ENCODE results near the gene RPH3AL.

Gene RPH3AL

DNA sequence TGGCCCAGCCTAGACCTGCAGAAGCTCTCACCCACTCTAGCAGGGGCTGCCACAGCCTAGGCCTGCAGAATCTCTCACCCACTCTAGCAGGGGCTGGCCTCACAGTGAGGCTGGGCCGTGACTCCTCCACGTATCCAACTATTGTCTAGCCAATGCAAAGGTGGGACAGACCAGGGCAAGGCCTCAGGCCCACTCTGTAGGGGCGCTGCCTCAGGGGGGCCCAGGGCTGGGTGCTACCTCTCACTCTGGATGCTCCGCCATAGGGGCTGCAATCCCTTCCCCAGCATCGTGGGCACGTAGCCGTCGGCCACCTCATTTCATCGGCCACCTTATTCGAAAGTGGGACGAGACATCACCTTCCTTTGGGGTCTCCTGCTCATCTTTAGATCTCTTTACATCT is 51.7 kb downstream of the RPH3AL start:
- TF ChIP-seq GATA2 (IDR thresholded peaks at IDR 0.05; ENCODE audit: low read depth, low read length) (no peak), GATA3 (IDR thresholded peaks at IDR 0.05; ENCODE audit: low read depth, low read length) (no peak)

- TF ChIP-seq GATA2 (IDR thresholded peaks at IDR 0.05; ENCODE audit: low read depth, low read length) (no peak), GATA3 (IDR thresholded peaks at IDR 0.05; ENCODE audit: low read depth, low read length) (no peak)
Observed at GRCh38 chr17:299546-299945, 53.1 kb downstream of the RPH3AL start.

DNA sequence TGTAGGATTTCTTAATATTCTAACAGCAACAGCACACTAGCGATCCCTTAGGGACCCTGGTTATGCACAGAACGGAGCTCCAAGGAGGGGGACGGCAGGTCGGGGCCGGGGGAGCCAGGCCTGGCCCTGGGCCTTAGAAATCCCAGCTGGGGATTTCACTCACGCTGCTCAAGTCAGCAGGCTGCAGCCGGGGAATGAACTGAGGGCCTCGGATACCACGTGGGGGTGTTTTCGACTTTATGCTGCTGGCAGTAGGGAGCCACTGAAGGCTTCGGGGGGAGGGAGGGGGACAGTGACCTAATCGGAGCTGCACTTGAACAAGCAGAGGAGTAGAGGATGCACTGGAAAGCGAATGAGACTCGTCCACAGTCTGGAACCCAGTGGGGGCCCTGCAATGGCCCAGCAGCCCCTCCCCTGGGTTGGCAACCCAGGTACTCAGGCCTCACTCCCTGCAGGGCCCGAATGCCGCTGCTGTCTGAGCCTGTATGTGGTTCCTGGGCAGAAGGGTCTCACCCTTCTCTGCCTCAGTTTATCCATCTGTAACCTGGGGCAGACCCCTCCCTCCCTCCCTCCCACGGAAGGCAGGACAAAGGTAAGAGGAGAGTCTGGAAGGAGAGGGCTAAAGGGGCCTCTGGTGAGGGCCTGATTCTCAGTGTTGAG is 53.7 kb downstream of the RPH3AL start:
- TF ChIP-seq GATA2 (IDR thresholded peaks at IDR 0.05; ENCODE audit: low read depth, low read length) (no peak), GATA3 (IDR thresholded peaks at IDR 0.05; ENCODE audit: low read depth, low read length) (no peak)

GRCh38 chr17:297758-298157 is 54.8 kb downstream of the RPH3AL start:
- TF ChIP-seq GATA3 (IDR thresholded peaks at IDR 0.05; ENCODE audit: low read depth, low read length) (no peak), GATA2 (IDR thresholded peaks at IDR 0.05; ENCODE audit: low read depth, low read length) (no peak)

GRCh38 chr17:296906-297690 is 55.5 kb downstream of the RPH3AL start:
- no peak for TF ChIP-seq GATA2 (IDR thresholded peaks at IDR 0.05; ENCODE audit: low read depth, low read length)
- no peak for TF ChIP-seq GATA3 (IDR thresholded peaks at IDR 0.05; ENCODE audit: low read depth, low read length)

- TF ChIP-seq GATA2 (IDR thresholded peaks at IDR 0.05; ENCODE audit: low read depth, low read length) (no peak), GATA3 (IDR thresholded peaks at IDR 0.05; ENCODE audit: low read depth, low read length) (no peak)
Observed at GRCh38 chr17:296379-296778, 56.2 kb downstream of the RPH3AL start.

- TF ChIP-seq GATA2 (IDR thresholded peaks at IDR 0.05; ENCODE audit: low read depth, low read length), result no peak
- no peak for TF ChIP-seq GATA3 (IDR thresholded peaks at IDR 0.05; ENCODE audit: low read depth, low read length)
Observed at GRCh38 chr17:292531-293382, 59.9 kb downstream of the RPH3AL start.

DNA sequence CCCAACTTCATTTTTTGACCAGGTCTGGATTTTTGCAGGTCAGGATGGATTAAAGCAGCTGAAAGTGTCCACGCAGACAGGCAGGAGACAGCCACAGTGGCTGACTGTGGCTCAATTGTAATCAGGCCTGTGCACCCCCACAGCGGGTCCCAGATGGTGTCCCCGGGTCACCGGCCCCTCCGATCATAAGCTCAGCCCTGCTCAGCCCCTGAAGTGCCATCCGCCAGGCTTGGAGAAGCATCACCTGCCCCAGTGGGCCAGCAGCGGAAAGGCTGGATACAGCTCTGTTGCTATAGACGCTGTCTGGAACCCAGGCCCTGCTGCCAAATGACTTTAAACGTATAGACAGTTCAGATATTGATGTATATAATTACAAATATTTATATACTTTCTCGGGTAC is 60.6 kb downstream of the RPH3AL start:
- no peak for TF ChIP-seq GATA3 (IDR thresholded peaks at IDR 0.05; ENCODE audit: low read depth, low read length)
- TF ChIP-seq GATA2 (IDR thresholded peaks at IDR 0.05; ENCODE audit: low read depth, low read length), result no peak

GRCh38 chr17:291587-291986 is 61.0 kb downstream of the RPH3AL start:
- TF ChIP-seq GATA2 (IDR thresholded peaks at IDR 0.05; ENCODE audit: low read depth, low read length) (no peak), GATA3 (IDR thresholded peaks at IDR 0.05; ENCODE audit: low read depth, low read length) (no peak)

- TF ChIP-seq GATA3 (IDR thresholded peaks at IDR 0.05; ENCODE audit: low read depth, low read length), result no peak
- no peak for TF ChIP-seq GATA2 (IDR thresholded peaks at IDR 0.05; ENCODE audit: low read depth, low read length)
Observed at GRCh38 chr17:290626-291025, 62.0 kb downstream of the RPH3AL start.

DNA sequence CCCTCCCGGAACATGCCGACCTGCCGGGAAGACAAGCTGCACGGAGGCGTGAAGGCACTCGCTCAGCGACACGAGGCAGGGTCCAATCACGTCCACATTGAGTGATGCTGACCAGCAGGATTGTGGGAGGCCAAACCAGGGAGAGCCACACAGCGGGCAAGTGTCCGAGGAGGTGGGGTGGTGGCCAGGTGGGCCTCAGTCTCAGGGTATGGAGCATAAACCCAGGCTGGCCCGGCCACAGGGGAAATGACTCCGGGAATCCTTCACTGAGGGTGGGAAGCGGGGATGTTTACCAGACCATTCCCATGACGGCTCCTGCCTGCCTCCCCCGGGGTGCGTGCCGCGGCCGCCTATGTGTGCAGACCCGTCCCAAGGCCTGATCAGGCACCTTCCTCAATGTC is 62.5 kb downstream of the RPH3AL start:
- no peak for TF ChIP-seq GATA3 (IDR thresholded peaks at IDR 0.05; ENCODE audit: low read depth, low read length)
- no peak for TF ChIP-seq GATA2 (IDR thresholded peaks at IDR 0.05; ENCODE audit: low read depth, low read length)

DNA sequence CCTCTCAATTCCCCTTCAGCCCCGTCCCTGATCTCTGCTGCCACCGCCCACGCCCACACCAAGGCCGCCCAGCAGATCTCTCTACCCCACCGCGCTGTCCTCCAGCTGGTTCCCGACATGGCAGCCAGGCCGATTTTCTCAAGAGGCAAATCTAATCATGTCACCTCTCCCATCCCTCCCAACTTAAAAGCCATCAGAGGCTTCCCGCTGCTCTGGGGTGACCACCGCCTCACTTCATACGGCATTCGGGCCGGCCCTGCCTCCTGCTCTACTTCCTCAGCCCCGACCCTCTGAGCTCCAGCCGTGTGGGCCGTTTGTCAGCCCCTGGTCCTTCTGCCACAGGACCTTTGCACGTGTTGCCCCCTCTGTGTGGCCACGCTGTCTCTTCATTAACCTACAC is 63.2 kb downstream of the RPH3AL start:
- TF ChIP-seq GATA3 (IDR thresholded peaks at IDR 0.05; ENCODE audit: low read depth, low read length) (no peak), GATA2 (IDR thresholded peaks at IDR 0.05; ENCODE audit: low read depth, low read length) (no peak)

DNA sequence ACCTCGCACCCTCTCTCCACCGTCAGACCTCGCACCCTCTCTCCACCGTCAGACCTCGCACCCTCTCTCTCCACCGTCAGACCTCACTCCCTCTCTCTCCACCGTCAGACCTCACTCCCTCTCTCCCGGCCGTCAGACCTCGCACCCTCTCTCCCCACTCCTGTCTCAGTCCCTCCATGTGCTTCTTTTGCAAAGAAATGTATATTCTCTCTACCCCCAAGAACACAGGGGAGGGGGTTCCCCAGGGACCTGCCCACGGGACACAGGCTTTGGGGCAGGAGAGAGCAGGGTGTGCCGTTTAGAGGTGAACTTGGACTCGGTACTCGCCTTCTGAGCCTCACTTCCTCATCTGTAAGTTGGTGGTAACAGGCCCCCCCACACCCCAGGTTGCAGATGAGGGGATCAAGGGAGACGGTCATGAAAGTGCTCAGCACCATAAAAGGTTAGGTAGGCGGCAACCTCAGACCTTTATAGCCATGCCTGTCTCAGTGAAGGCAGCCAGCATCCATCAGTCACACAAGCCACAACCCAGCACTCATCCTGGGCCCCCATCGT is 63.7 kb downstream of the RPH3AL start:
- no peak for TF ChIP-seq GATA3 (IDR thresholded peaks at IDR 0.05; ENCODE audit: low read depth, low read length)
- no peak for TF ChIP-seq GATA2 (IDR thresholded peaks at IDR 0.05; ENCODE audit: low read depth, low read length)

- TF ChIP-seq GATA2 (IDR thresholded peaks at IDR 0.05; ENCODE audit: low read depth, low read length) (no peak), GATA3 (IDR thresholded peaks at IDR 0.05; ENCODE audit: low read depth, low read length) (no peak)
Observed at GRCh38 chr17:286571-286970, 66.0 kb downstream of the RPH3AL start.

All from SH-SY5Y (cell line).